Small intestine (tissue), 7 donors: ENCODE data around the gene MGAT5B. TPM values are rescaled to one million over a fixed set of nuclear protein-coding genes. Genes with fewer than 3 reads are reported as not detected.

Experiments used
- DNase-seq, 2 donors: peaks; one replicate each; pipeline versions ENCODE4 v3.0.0 to v3.0.0-alpha.2; 2013
- FAIRE-seq: peaks from 2 replicates; lab custom pipeline; 2012; peaks lifted over from hg19 to GRCh38; lab: Jason Lieb, UNC
- H3K27ac ChIP-seq, 3 donors: one replicate each; pipeline ENCODE4 v1.5.1; 2013; ENCODE audit warnings: low read length in 2 of 3, mild to moderate bottlenecking in 2 of 3, control low read depth in 1 of 3, inconsistent platforms in 1 of 3, low read depth in 1 of 3, moderate library complexity in 1 of 3
- H3K27me3 ChIP-seq, 3 donors: one replicate each; pipeline ENCODE4 v1.6.1; 2013; ENCODE audit warnings: low read length in 3 of 3, inconsistent platforms in 1 of 3; ENCODE audit not compliant: control insufficient read depth in 3 of 3, insufficient read depth in 3 of 3
- H3K36me3 ChIP-seq, 3 donors: one replicate each; pipeline ENCODE4 v1.6.1; 2013; ENCODE audit warnings: low read length in 3 of 3, inconsistent platforms in 1 of 3, low read depth in 1 of 3, mild to moderate bottlenecking in 1 of 3, moderate library complexity in 1 of 3; ENCODE audit not compliant: control insufficient read depth in 3 of 3, insufficient read depth in 2 of 3
- H3K4me1 ChIP-seq, 3 donors: one replicate each; pipeline ENCODE4 v1.6.1; 2013; ENCODE audit warnings: low read length in 2 of 3, inconsistent platforms in 1 of 3, low read depth in 1 of 3, mild to moderate bottlenecking in 1 of 3, moderate library complexity in 1 of 3; ENCODE audit not compliant: control insufficient read depth in 3 of 3, insufficient read depth in 2 of 3
- H3K4me3 ChIP-seq, 3 donors: one replicate each; pipeline ENCODE4 v1.5.1; 2013; ENCODE audit warnings: low read length in 3 of 3, control low read depth in 1 of 3, inconsistent platforms in 1 of 3, low read depth in 1 of 3, mild to moderate bottlenecking in 1 of 3, moderate library complexity in 1 of 3
- H3K9me3 ChIP-seq, 2 donors: one replicate each; pipeline ENCODE4 v1.6.1; 2013; ENCODE audit warnings: low read depth in 1 of 2, low read length in 1 of 2; ENCODE audit not compliant: control insufficient read depth in 2 of 2, insufficient read depth in 1 of 2
- WGBS, 3 donors: extraction: QIAGEN DNeasy Blood & Tissue Kit; methylation state at CpG; one replicate each; pipeline ENCODE4 v1.1.7; 2013; 5-methylcytosine and 5-hydroxymethylcytosine counted together
- polyA plus RNA-seq, 4 donors: library from polyadenylated mRNA; stranded (reverse) in 3 of 4; unstranded in 1 of 4; fragments of 200-250 nt in 3 of 4; fragments of 120-200 nt in 1 of 4; gene quantifications; one replicate each; pipeline versions ENCODE4 v1.2.1 to v1.2.3, GENCODE V29; 2013
- donor health status: healthy with polysubstance abuse.
- donor health status: control.
- donor health status: control.
- donor health status: Bipolar disorder and iron deficiency.
- donor health status: healthy.

Gene MGAT5B
- polyA plus RNA-seq, 4 donors, result 0.40 TPM; not detected in 2

DNA sequence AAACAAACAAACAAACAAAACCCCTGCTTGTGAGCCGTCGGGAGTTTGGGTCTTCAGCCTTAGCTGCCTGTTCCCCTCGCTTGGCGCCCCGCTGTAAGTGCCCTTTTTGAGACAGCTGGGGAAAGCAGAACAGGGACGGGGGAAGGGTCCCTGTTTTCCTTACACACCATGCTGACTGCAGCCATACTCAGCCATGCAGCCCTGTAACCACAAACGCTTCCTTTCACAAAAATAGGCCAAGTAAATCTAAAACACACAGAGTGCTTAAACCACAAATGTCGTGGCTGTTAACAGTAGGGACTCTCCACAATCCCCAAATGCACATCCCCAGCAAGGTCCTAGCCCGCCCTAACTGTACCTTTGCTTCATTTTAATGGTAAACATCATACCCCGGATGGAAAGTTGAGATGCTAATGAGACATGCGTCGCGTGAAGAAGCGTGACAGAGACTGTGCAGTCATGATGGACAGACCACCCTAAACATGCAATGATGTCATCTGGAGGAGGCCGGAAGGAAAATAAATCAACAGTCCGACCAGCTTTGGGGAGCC is 129.9 kb downstream of the MGAT5B start:
- WGBS, 3 donors, result 48 to 65% (median 49%) methylated on average over 16 of the region's 16 CpGs
- no peak for FAIRE-seq
- peak; percentile 15 to 40 for DNase-seq
- no peaks in the 10 kb centered on the region for H3K9me3 ChIP-seq
- H3K36me3 ChIP-seq, result no peaks in the 10 kb centered on the region
- peaks cover 0 to 3% (median 0%) of the 10 kb centered on the region in 3 donors for H3K27me3 ChIP-seq
- peak overlapping the region in 1 of 3 donors; percentile 83 for H3K27ac ChIP-seq
- H3K4me1 ChIP-seq, result no peaks in the 10 kb centered on the region
- H3K4me3 ChIP-seq, result no peak overlapping the region

GRCh38 chr17:76998839-76999238 is 130.6 kb downstream of the MGAT5B start:
- no peaks in the 10 kb centered on the region for H3K9me3 ChIP-seq
- DNase-seq, result no peak
- H3K27me3 ChIP-seq, result peaks cover 0 to 3% (median 0%) of the 10 kb centered on the region in 3 donors
- peak overlapping the region in 2 of 3 donors; percentile 27 to 83 for H3K27ac ChIP-seq
- FAIRE-seq, result no peak
- H3K4me3 ChIP-seq, result no peak overlapping the region
- H3K4me1 ChIP-seq, result no peaks in the 10 kb centered on the region
- WGBS, 3 donors, result 67 to 78% (median 75%) methylated on average over 8 of the region's 8 CpGs
- H3K36me3 ChIP-seq, result no peaks in the 10 kb centered on the region

Other genes starting within 250 kb of the MGAT5B start
- gene ST6GALNAC1, start 224.6 kb upstream of the MGAT5B start, polyA plus RNA-seq, result 100 to 1,000 TPM in 1 of 4 donors, 10 to 100 TPM in 3; 18.6 to 179 (median 78.2) TPM
- gene MXRA7, start 157.4 kb upstream of the MGAT5B start, polyA plus RNA-seq, result 10 to 100 TPM in 3 of 4 donors, 1 to 10 TPM in 1; 3.1 to 40.1 (median 23.8) TPM
- gene JMJD6, start 141.8 kb upstream of the MGAT5B start, polyA plus RNA-seq, result 10 to 100 TPM; 24.2 to 56.6 (median 39.1) TPM
- 10 to 100 TPM; 28.8 to 41.8 (median 37.7) TPM for gene METTL23, start 141.6 kb upstream of the MGAT5B start, polyA plus RNA-seq
- gene SRSF2, start 131.1 kb upstream of the MGAT5B start, polyA plus RNA-seq, result 100 to 1,000 TPM; 113 to 233 (median 157) TPM
- gene MFSD11, start 130.3 kb upstream of the MGAT5B start, polyA plus RNA-seq, result 10 to 100 TPM in 3 of 4 donors, 1 to 10 TPM in 1; 8.3 to 28.4 (median 15.2) TPM